Central memory CD8-positive, alpha-beta T cell (primary cell): ENCODE measurements around the gene NUP210L.

Source experiments
- ATAC-seq: fragments of 150-1000 bp; cut with Tn5 transposase; replicated peaks from 2 replicates; pipeline ENCODE4 v1.10.0; 2022; ENCODE audit warnings: mild to moderate bottlenecking, moderate FRiP score, moderate number of reproducible peaks; ENCODE audit not compliant: poor library complexity, severe bottlenecking; ENCODE audit errors: extremely low read depth
- DNase-seq, 2 donors: peaks; one replicate each; pipeline ENCODE4 v3.0.0; 2021; ENCODE audit warnings: low spot score in 2 of 2
- H3K27ac Mint-ChIP-seq: one replicate; pipeline ENCODE4 v1.8.0; 2022; ENCODE audit warnings: low read depth, mild to moderate bottlenecking, moderate library complexity, mixed read lengths
- H3K27me3 Mint-ChIP-seq: one replicate; pipeline ENCODE4 v1.8.0; 2022; ENCODE audit warnings: mixed read lengths
- H3K36me3 Mint-ChIP-seq: one replicate; pipeline ENCODE4 v1.8.0; 2022; ENCODE audit warnings: mild to moderate bottlenecking, moderate library complexity, mixed read lengths; ENCODE audit not compliant: insufficient read depth
- H3K4me1 Mint-ChIP-seq: one replicate; pipeline ENCODE4 v1.8.0; 2022; ENCODE audit warnings: mixed read lengths
- H3K4me3 Mint-ChIP-seq: one replicate; pipeline ENCODE4 v1.8.0; 2022; ENCODE audit warnings: mild to moderate bottlenecking, moderate library complexity, mixed read lengths
- H3K9me3 Mint-ChIP-seq: one replicate; pipeline ENCODE4 v1.8.0; 2022; ENCODE audit warnings: mixed read lengths

NUP210L gene

GRCh38 chr1:154154534-154155191 is at the start of gene NUP210L:
Gene NUP210L, minus strand, starts transcription at chr1:154155073.
- Mint-ChIP-seq H3K36me3 (peaks cover 36% of the 10 kb centered on the region), H3K4me3 (peak within 1 kb of the TSS; percentile 71), H3K27me3 (no peaks in the 10 kb centered on the region)

GRCh38 chr1:154199563-154199879 is 44.6 kb upstream of the NUP210L start:
- H3K9me3 Mint-ChIP-seq, result no peaks in the 10 kb centered on the region
- H3K27ac Mint-ChIP-seq, result no peak overlapping the region
- no peak overlapping the region for H3K4me3 Mint-ChIP-seq
- no peaks in the 10 kb centered on the region for H3K36me3 Mint-ChIP-seq
- ATAC-seq (no peak), DNase-seq (no peak)
- peaks cover 11% of the 10 kb centered on the region for H3K27me3 Mint-ChIP-seq
- H3K4me1 Mint-ChIP-seq, result no peaks in the 10 kb centered on the region

More at GRCh38 chr1:154154534-154155191, at the start of gene NUP210L:
- peak in 1 of 2 donors; percentile 48 for DNase-seq
- Mint-ChIP-seq H3K27ac (peak within 1 kb of the TSS; percentile 98), H3K4me1 (peaks cover 45% of the 10 kb centered on the region), H3K9me3 (no peaks in the 10 kb centered on the region)
- ATAC-seq, result no peak

- Mint-ChIP-seq H3K4me1 (no peaks in the 10 kb centered on the region), H3K27ac (no peak overlapping the region), H3K36me3 (no peaks in the 10 kb centered on the region)
Measured at GRCh38 chr1:154198756-154199562, 44.1 kb upstream of the NUP210L start.

GRCh38 chr1:154193821-154194220 is 38.9 kb upstream of the NUP210L start:
- Mint-ChIP-seq H3K27me3 (peaks cover 44% of the 10 kb centered on the region), H3K9me3 (no peaks in the 10 kb centered on the region), H3K27ac (no peak overlapping the region), H3K36me3 (no peaks in the 10 kb centered on the region), H3K4me1 (no peaks in the 10 kb centered on the region), H3K4me3 (no peak overlapping the region)
- DNase-seq, result no peak
- ATAC-seq, result no peak

More at GRCh38 chr1:154198756-154199562, 44.1 kb upstream of the NUP210L start:
- peaks cover 16% of the 10 kb centered on the region for H3K27me3 Mint-ChIP-seq
- H3K9me3 Mint-ChIP-seq, result no peaks in the 10 kb centered on the region
- H3K4me3 Mint-ChIP-seq, result no peak overlapping the region
- DNase-seq (peak in 1 of 2 donors; percentile 19), ATAC-seq (peak; percentile 54)

- Mint-ChIP-seq H3K27me3 (peaks cover 52% of the 10 kb centered on the region), H3K27ac (no peak overlapping the region), H3K4me1 (no peaks in the 10 kb centered on the region)
Measured at GRCh38 chr1:154192476-154192875, 37.6 kb upstream of the NUP210L start.

GRCh38 chr1:154191990-154192461 is 37.2 kb upstream of the NUP210L start, which contains the start of gene TPM3:
Gene TPM3, minus strand, starts transcription at chr1:154192100. Its CDS starts 82 bp downstream, at chr1:154192018.
- no peak for ATAC-seq
- DNase-seq, result no peak
- no peaks in the 10 kb centered on the region for H3K9me3 Mint-ChIP-seq
- peaks cover 56% of the 10 kb centered on the region for H3K27me3 Mint-ChIP-seq
- no peaks in the 10 kb centered on the region for H3K4me1 Mint-ChIP-seq
- no peak within 1 kb of the TSS for H3K4me3 Mint-ChIP-seq
- no peaks in the 10 kb centered on the region for H3K36me3 Mint-ChIP-seq
- no peak within 1 kb of the TSS for H3K27ac Mint-ChIP-seq

More at GRCh38 chr1:154192476-154192875, 37.6 kb upstream of the NUP210L start:
- Mint-ChIP-seq H3K4me3 (no peak overlapping the region), H3K9me3 (no peaks in the 10 kb centered on the region), H3K36me3 (no peaks in the 10 kb centered on the region)
- no peak for ATAC-seq
- DNase-seq, result no peak

- no peak overlapping the region for H3K27ac Mint-ChIP-seq
- no peaks in the 10 kb centered on the region for H3K9me3 Mint-ChIP-seq
- no peak overlapping the region for H3K4me3 Mint-ChIP-seq
- DNase-seq (no peak), ATAC-seq (no peak)
- peaks cover 55% of the 10 kb centered on the region for H3K27me3 Mint-ChIP-seq
- H3K4me1 Mint-ChIP-seq, result no peaks in the 10 kb centered on the region
- no peaks in the 10 kb centered on the region for H3K36me3 Mint-ChIP-seq
Measured at GRCh38 chr1:154190550-154190949, 35.7 kb upstream of the NUP210L start.

GRCh38 chr1:154186852-154187501 is 32.1 kb upstream of the NUP210L start:
- Mint-ChIP-seq H3K27ac (no peak overlapping the region), H3K27me3 (peaks cover 20% of the 10 kb centered on the region), H3K4me3 (no peak overlapping the region), H3K4me1 (peaks cover 13% of the 10 kb centered on the region), H3K36me3 (peaks cover 15% of the 10 kb centered on the region), H3K9me3 (no peaks in the 10 kb centered on the region)
- ATAC-seq (no peak), DNase-seq (no peak)

GRCh38 chr1:154186177-154186576 is 31.3 kb upstream of the NUP210L start:
- H3K4me1 Mint-ChIP-seq, result peaks cover 21% of the 10 kb centered on the region
- no peak for ATAC-seq
- no peak overlapping the region for H3K27ac Mint-ChIP-seq
- H3K9me3 Mint-ChIP-seq, result no peaks in the 10 kb centered on the region
- H3K36me3 Mint-ChIP-seq, result peaks cover 22% of the 10 kb centered on the region
- H3K27me3 Mint-ChIP-seq, result peaks cover 12% of the 10 kb centered on the region
- peak; percentile 33 to 41 for DNase-seq
- no peak overlapping the region for H3K4me3 Mint-ChIP-seq

- H3K4me3 Mint-ChIP-seq, result peak overlapping the region; percentile 96
- DNase-seq, result peak; percentile 89 to 90
- H3K27ac Mint-ChIP-seq, result peak overlapping the region; percentile 95
- H3K9me3 Mint-ChIP-seq, result no peaks in the 10 kb centered on the region
- ATAC-seq, result peak; percentile 90
- H3K4me1 Mint-ChIP-seq, result peaks cover 48% of the 10 kb centered on the region
- peaks cover 12% of the 10 kb centered on the region for H3K27me3 Mint-ChIP-seq
- H3K36me3 Mint-ChIP-seq, result peaks cover 33% of the 10 kb centered on the region
Measured at GRCh38 chr1:154183046-154183915, 28.4 kb upstream of the NUP210L start.

- peak overlapping the region; percentile 96 for H3K4me3 Mint-ChIP-seq
- peaks cover 33% of the 10 kb centered on the region for H3K36me3 Mint-ChIP-seq
- H3K27me3 Mint-ChIP-seq, result peaks cover 4% of the 10 kb centered on the region
- H3K27ac Mint-ChIP-seq, result peak overlapping the region; percentile 95
- DNase-seq (peak; percentile 22 to 41), ATAC-seq (peak; percentile 55)
- H3K4me1 Mint-ChIP-seq, result peaks cover 56% of the 10 kb centered on the region
- no peaks in the 10 kb centered on the region for H3K9me3 Mint-ChIP-seq
Measured at GRCh38 chr1:154182344-154183045, 27.6 kb upstream of the NUP210L start.
